Gastrocnemius medialis (tissue), 4 donors: ENCODE measurements around the gene MS4A10. TPM values are rescaled to one million over a fixed set of nuclear protein-coding genes. Genes with fewer than 3 reads are reported as not detected.

Experiments used
- ATAC-seq, 2 donors: fragments of 150-250 bp; one replicate each; pipeline ENCODE4 v1.9.1; 2016
- DNase-seq, 2 donors: peaks; one replicate each; pipeline ENCODE4 v3.0.0-alpha.2; 2019
- H3K27ac ChIP-seq, 4 donors: fragments of 200-600 bp; sonication (generic); 1 replicate in 1 of 4; 2 replicates in 3 of 4; pipeline ENCODE4 v1.5.1; 2016 to 2018; ENCODE audit warnings: mild to moderate bottlenecking in 2 of 4, moderate library complexity in 1 of 4
- H3K27me3 ChIP-seq, 3 donors: fragments of 200-600 bp; sonication (generic) in 2 of 3; 1 replicate in 1 of 3; 2 replicates in 2 of 3; pipeline versions ENCODE4 v1.5.1 to v1.6.0; 2016 to 2019; ENCODE audit warnings: mild to moderate bottlenecking in 1 of 3, moderate library complexity in 1 of 3
- H3K36me3 ChIP-seq, 2 donors: fragments of 200-600 bp; sonication (generic) in 1 of 2; one replicate each; pipeline ENCODE4 v1.5.1; 2017 to 2018
- H3K4me1 ChIP-seq, 2 donors: fragments of 200-600 bp; sonication (generic) in 1 of 2; one replicate each; pipeline ENCODE4 v1.5.1; 2016 to 2017; ENCODE audit warnings: mild to moderate bottlenecking in 2 of 2
- H3K4me3 ChIP-seq, 4 donors: fragments of 200-600 bp; sonication (generic) in 3 of 4; 1 replicate in 1 of 4; 2 replicates in 3 of 4; pipeline ENCODE4 v1.5.1; 2016 to 2019; ENCODE audit warnings: mild to moderate bottlenecking in 2 of 4
- H3K9me3 ChIP-seq, 3 donors: fragments of 200-600 bp; sonication (generic) in 2 of 3; 1 replicate in 1 of 3; 2 replicates in 2 of 3; pipeline ENCODE4 v1.5.1; 2016 to 2019
- POLR2A ChIP-seq, 2 donors: fragments of 450-650 bp; IDR thresholded peaks; one replicate each; pipeline ENCODE4 v1.6.1; 2017; ENCODE audit warnings: antibody characterized with exemption in 2 of 2, mild to moderate bottlenecking in 2 of 2, moderate library complexity in 2 of 2
- in situ Hi-C, 4 donors: fragments of 200-750 bp; cut with MboI; loops; one replicate each; pipeline versions ENCODE4 v1.15.0 to v1.8.0; 2017; ENCODE audit warnings: low sequenced_read_pairs in 4 of 4
- intact Hi-C: fragments of 100-400 bp; cut with DNase I; formaldehyde crosslinking; loops from one replicate; pipeline ENCODE4 v1.15.1; 2023; ENCODE audit warnings: low total_unique reads
- total RNA-seq, 4 donors: library from RNA; depleted of rRNA; stranded (reverse); fragments of >200 nt; gene quantifications; one replicate each; pipeline versions ENCODE4 v1.1.0 to v1.2.3, GENCODE V29; 2016
- TF ChIP-seq, protein P1 (sequence below), 5 experiments: fragments of 450-650 bp in 3 of 5; fragments of 200-600 bp in 2 of 5; sonication (generic) in 2 of 5; IDR thresholded peaks in 4 of 5; conservative IDR thresholded peaks in 1 of 5; 1 replicate in 4 of 5; 2 replicates in 1 of 5; pipeline ENCODE4 v1.5.1; 2016 to 2019; ENCODE audit warnings: antibody characterized with exemption in 5 of 5, mild to moderate bottlenecking in 3 of 5, moderate library complexity in 3 of 5

The MS4A10 gene
- total RNA-seq, 4 donors from 2014 or later, result not detected

- TF ChIP-seq, protein P1, sequence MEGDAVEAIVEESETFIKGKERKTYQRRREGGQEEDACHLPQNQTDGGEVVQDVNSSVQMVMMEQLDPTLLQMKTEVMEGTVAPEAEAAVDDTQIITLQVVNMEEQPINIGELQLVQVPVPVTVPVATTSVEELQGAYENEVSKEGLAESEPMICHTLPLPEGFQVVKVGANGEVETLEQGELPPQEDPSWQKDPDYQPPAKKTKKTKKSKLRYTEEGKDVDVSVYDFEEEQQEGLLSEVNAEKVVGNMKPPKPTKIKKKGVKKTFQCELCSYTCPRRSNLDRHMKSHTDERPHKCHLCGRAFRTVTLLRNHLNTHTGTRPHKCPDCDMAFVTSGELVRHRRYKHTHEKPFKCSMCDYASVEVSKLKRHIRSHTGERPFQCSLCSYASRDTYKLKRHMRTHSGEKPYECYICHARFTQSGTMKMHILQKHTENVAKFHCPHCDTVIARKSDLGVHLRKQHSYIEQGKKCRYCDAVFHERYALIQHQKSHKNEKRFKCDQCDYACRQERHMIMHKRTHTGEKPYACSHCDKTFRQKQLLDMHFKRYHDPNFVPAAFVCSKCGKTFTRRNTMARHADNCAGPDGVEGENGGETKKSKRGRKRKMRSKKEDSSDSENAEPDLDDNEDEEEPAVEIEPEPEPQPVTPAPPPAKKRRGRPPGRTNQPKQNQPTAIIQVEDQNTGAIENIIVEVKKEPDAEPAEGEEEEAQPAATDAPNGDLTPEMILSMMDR (IDR thresholded peaks at IDR 0.05 in 4 of 5, conservative IDR thresholded peaks at IDR 0.05 in 1 of 5), result no peak
- TF ChIP-seq POLR2A (IDR thresholded peaks at IDR 0.05), result no peak
- H3K36me3 ChIP-seq, result no peaks in the 10 kb centered on the region
- ATAC-seq (no peak), DNase-seq (no peak)
- no peak overlapping the region for H3K27ac ChIP-seq
- intact Hi-C loops (no loop called here), in situ Hi-C loops (no loop called here)
- peaks cover 0 to 5% (median 0%) of the 10 kb centered on the region in 3 donors for H3K27me3 ChIP-seq
- H3K4me1 ChIP-seq, result peaks cover 6 to 14% of the 10 kb centered on the region in 2 donors
- no peak overlapping the region for H3K4me3 ChIP-seq
- H3K9me3 ChIP-seq, result no peaks in the 10 kb centered on the region
Measured at GRCh38 chr11:60763692-60764369, 21.3 kb upstream of the MS4A10 start.

- Histone ChIP-seq H3K27me3 (peaks cover 0 to 5% (median 0%) of the 10 kb centered on the region in 3 donors), H3K27ac (no peak overlapping the region), H3K4me1 (peaks cover 6 to 14% of the 10 kb centered on the region in 2 donors), H3K9me3 (no peaks in the 10 kb centered on the region), H3K36me3 (no peaks in the 10 kb centered on the region), H3K4me3 (no peak overlapping the region)
- ATAC-seq (no peak), DNase-seq (no peak)
- in situ Hi-C loops (no loop called here), intact Hi-C loops (no loop called here)
- TF ChIP-seq POLR2A (IDR thresholded peaks at IDR 0.05), result no peak
- TF ChIP-seq, protein P1 (IDR thresholded peaks at IDR 0.05 in 4 of 5, conservative IDR thresholded peaks at IDR 0.05 in 1 of 5), result no peak
Measured at GRCh38 chr11:60764879-60765278, 20.3 kb upstream of the MS4A10 start.

GRCh38 chr11:60765355-60765754 is 19.8 kb upstream of the MS4A10 start:
- DNase-seq, result no peak

DNA sequence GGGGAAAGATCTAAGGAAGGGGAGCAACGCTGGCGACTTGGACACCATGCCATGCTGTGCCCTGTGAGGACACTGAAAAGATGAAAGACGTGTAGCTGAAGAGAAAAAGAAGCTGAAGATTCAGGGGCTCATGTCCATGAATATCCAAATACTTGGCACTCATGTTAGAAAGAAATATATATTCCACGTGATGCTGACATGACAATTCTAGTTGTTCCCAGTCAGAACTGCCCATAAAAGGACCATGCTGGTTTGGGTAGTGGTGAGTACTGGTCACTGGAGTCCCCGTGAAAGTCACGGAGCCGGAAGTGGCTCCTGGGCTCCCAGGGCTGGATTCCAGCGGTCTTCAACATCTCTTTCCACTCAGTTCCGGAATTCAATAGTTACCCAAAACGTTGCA is 18.6 kb upstream of the MS4A10 start:
- no peaks in the 10 kb centered on the region for H3K9me3 ChIP-seq
- H3K4me1 ChIP-seq, result peaks cover 4 to 12% of the 10 kb centered on the region in 2 donors
- H3K27me3 ChIP-seq, result peaks cover 0 to 5% (median 0%) of the 10 kb centered on the region in 3 donors
- DNase-seq (no peak), ATAC-seq (no peak)
- in situ Hi-C loops (no loop called here), intact Hi-C loops (no loop called here)
- TF ChIP-seq POLR2A (IDR thresholded peaks at IDR 0.05), result no peak
- TF ChIP-seq, protein P1 (IDR thresholded peaks at IDR 0.05 in 4 of 5, conservative IDR thresholded peaks at IDR 0.05 in 1 of 5), result no peak
- no peak overlapping the region for H3K27ac ChIP-seq
- H3K4me3 ChIP-seq, result no peak overlapping the region
- H3K36me3 ChIP-seq, result no peaks in the 10 kb centered on the region

More at GRCh38 chr11:60765355-60765754, 19.8 kb upstream of the MS4A10 start:
- H3K27me3 ChIP-seq, result peaks cover 0 to 5% (median 0%) of the 10 kb centered on the region in 3 donors
- H3K27ac ChIP-seq, result no peak overlapping the region
- H3K9me3 ChIP-seq, result no peaks in the 10 kb centered on the region
- no peak overlapping the region for H3K4me3 ChIP-seq
- TF ChIP-seq POLR2A (IDR thresholded peaks at IDR 0.05), result no peak
- TF ChIP-seq, protein P1 (IDR thresholded peaks at IDR 0.05 in 4 of 5, conservative IDR thresholded peaks at IDR 0.05 in 1 of 5), result no peak
- H3K36me3 ChIP-seq, result no peaks in the 10 kb centered on the region
- H3K4me1 ChIP-seq, result peaks cover 6 to 14% of the 10 kb centered on the region in 2 donors
- intact Hi-C loops (no loop called here), in situ Hi-C loops (no loop called here)
- no peak for ATAC-seq
